AG10803 (cell line): ENCODE data around the gene HEBP1.

Experiments used
- DNase-seq: peaks from one replicate; pipeline ENCODE4 v3.0.0; 2010; ENCODE audit warnings: low read depth
- H3K4me3 ChIP-seq: 2 replicates; pipeline ENCODE4 v1.5.1; 2011; ENCODE audit warnings: mild to moderate bottlenecking, low read length, control low read depth
- TF ChIP-seq, protein P1 (sequence below): conservative IDR thresholded peaks from 2 replicates; pipeline ENCODE4 v1.5.1; 2011; ENCODE audit warnings: mild to moderate bottlenecking, low read length, control low read depth, inconsistent platforms

HEBP1 gene

DNA sequence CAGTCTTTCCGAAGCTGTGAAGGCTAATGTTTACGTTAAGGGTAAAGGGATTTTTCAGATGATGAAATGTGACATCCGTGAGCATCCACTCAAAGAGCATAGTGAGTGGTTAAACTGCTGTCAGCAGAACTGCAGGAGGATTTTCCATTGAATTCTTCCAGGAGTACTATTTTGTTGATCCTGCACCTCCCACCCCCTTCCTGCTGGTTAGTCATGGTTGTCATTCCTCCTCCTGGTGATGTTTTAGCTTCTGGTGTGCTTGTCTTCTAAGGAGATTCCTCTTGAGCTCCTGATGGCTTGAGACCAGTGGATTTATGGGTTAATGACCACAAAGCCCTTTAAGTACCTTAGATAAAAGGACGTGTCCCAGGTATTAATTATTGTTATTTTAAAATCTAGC lies 45.7 kb downstream of the HEBP1 start:
- DNase-seq, result no peak
- H3K4me3 ChIP-seq, result no peak overlapping the region
- TF ChIP-seq, protein P1, sequence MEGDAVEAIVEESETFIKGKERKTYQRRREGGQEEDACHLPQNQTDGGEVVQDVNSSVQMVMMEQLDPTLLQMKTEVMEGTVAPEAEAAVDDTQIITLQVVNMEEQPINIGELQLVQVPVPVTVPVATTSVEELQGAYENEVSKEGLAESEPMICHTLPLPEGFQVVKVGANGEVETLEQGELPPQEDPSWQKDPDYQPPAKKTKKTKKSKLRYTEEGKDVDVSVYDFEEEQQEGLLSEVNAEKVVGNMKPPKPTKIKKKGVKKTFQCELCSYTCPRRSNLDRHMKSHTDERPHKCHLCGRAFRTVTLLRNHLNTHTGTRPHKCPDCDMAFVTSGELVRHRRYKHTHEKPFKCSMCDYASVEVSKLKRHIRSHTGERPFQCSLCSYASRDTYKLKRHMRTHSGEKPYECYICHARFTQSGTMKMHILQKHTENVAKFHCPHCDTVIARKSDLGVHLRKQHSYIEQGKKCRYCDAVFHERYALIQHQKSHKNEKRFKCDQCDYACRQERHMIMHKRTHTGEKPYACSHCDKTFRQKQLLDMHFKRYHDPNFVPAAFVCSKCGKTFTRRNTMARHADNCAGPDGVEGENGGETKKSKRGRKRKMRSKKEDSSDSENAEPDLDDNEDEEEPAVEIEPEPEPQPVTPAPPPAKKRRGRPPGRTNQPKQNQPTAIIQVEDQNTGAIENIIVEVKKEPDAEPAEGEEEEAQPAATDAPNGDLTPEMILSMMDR, result no peak

DNA sequence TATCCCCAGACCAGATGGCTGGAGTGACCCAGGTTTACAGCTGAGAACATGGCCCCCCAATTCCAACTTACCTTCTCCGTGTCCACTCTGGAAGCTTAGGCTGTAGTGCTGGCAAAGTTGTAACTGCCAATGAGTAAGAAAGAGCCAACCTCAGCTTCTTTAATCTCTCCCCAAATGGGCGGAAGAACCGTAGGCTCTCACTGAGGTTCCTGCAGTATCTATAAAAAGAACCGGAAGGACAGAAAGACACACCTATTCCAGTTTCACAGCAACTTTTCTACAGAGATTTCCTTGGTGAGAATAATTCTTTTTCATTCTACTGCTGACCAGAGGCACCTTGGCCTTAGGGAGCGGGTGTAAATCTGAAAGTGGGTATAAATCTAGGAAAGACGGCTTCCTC lies 48.0 kb downstream of the HEBP1 start, which contains the start of gene GPRC5D:
Gene GPRC5D (minus strand): TSS at position 135 of the 400 bp plus-strand sequence. CDS start 1,786 bp downstream, outside the sequence.
- no peak for DNase-seq
- no peak within 1 kb of the TSS for H3K4me3 ChIP-seq
- TF ChIP-seq, protein P1, result no peak

DNA sequence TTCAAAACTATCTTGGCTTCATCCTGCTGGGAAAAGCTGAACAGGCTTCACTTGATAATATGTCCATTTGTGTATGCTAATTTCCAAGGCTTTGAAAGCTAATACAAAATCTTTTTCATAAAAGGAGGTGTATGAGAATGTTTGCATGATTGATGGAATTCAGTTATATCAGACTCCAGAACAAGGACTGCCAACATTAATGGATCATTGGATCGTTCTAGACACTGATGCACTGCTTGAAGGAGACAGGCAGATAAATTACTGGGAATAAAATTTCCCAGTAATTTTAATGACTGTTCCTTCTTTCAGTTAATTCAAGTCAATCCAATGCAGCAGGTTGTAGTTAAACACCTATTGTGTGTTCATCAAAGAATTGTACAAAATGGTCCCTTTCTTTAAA lies 48.6 kb downstream of the HEBP1 start:
- TF ChIP-seq, protein P1, result no peak
- no peak overlapping the region for H3K4me3 ChIP-seq

DNA sequence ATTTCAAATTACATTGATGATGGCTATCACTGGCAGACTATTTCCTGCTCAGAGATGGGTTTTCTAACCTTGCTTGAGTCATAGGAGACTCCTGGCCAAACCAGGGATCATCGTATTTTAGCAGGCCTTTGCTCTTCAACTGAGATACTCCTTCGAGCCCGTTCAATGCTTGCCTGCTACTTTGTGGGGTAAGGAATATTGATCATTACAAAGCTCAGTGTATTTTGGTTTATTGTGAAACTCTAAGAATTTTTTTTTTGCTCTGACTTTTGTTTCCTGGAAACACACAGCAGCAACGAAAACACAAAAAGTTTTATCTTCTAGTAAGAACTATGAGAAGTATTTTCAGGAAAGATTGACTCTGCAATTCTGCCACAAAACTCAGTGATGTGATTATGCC lies 52.2 kb downstream of the HEBP1 start:
- no peak overlapping the region for H3K4me3 ChIP-seq
- DNase-seq, result no peak
- TF ChIP-seq, protein P1, result no peak

More for the DNA sequence above, 48.6 kb downstream of the HEBP1 start:
- DNase-seq, result no peak

DNA sequence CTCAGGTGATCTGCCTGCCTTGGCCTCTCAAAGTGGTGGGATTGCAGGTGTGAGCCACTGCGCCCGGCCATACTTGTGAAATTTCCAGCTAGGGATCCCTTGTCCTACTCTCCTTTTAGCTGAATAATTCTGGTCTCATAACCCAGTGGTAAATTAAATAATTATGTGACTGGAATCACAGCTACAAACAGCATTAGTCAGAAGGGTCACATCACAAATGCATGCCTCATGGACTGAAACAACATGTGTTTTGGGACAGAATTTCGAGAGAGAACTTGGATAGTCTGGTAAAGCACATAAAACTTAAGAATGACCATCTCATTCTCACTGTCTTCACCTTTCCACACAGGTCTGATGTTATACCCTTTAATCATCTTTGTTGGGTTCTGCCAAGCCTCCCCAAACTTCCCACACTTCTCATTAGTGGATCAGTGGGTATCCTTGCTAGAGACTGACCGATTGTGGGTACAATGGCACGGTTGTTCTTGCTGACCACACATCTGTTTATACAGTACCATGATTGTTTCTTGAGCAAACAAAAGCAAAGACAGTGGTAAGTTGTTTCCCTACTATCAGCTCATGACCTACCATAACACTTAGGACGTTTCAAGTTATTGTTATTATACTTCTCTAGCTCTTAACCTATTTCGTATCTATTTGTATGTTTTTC lies 53.2 kb downstream of the HEBP1 start:
- DNase-seq, result peak; percentile 63
- no peak overlapping the region for H3K4me3 ChIP-seq
- TF ChIP-seq, protein P1, result no peak

DNA sequence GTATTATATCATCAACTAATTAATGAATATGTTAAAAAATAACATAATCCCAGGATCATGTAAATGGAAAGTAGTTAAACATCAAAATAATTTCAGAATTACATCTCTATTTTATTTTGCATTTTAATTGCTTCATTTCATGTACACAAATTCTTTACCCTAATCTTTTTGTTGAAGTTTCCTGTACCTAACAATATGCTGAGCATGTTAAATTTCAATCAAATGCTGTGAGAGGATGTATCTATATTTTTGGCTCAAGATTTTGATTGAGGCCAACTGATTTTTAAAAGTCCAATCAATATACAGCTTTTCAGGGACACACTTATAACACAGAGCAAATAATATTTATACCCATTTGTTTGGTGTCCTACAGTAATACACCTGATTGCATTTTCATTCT lies 54.5 kb downstream of the HEBP1 start:
- DNase-seq, result no peak
- TF ChIP-seq, protein P1, result no peak
- H3K4me3 ChIP-seq, result no peak overlapping the region

DNA sequence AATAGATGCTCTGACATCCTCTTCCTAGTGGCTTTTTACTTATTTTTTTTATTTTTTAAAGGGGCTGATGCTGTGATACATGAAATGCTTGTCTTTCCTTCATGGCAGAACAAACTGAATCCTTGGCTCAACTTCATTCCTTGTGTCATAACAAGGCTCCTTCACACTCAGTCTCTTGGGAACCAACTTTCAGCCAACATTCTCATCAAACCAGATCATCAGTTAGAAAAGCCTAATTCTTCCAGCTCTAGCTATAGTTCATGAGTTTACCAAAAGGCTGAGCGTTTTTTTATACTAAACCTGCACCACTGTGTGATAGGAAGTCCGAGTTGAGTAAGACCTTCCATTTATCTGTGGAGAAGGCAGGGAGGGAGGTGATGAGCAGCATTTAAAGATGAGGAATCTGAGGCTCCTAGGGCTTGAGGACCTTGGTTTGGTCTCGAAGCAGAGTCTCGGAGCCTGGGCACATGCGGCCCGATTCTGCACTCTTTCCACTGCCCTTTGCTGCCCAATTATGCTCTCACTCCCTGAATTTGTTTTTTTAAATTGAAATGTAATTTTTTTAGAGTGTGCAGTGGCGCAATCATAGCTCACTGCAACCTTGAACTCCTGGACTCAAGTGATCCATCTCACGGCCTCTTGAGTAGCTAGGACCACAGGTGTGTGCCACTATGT lies 56.3 kb downstream of the HEBP1 start:
- TF ChIP-seq, protein P1, result no peak
- no peak overlapping the region for H3K4me3 ChIP-seq
- DNase-seq, result peak; percentile 82
